Activated CD4-positive, alpha-beta memory T cell treated with anti-CD3 and anti-CD28 coated beads, Interleukin-2, amount 10 ng/mL, durations not matched to agents 7 days and 5 days (primary cell): ENCODE results near the gene NUTF2. TPM values are rescaled to one million over a fixed set of nuclear protein-coding genes. Genes with fewer than 3 reads are reported as not detected.
A peak's percentile ranks its signal among the peaks of the same experiment; 100 is the strongest.

Source experiments
- CTCF ChIA-PET: fragments of 350-600 bp; sonication (Branson Sonifier 250); formaldehyde crosslinking; loops from one replicate; lab custom pipeline; 2021; ENCODE audit warnings: antibody characterized with exemption, inconsistent platforms; lab: Charles Lee
- POLR2A ChIA-PET: fragments of 350-600 bp; sonication (Branson Sonifier 250); formaldehyde crosslinking; loops from one replicate; lab custom pipeline; 2021; ENCODE audit warnings: antibody characterized with exemption; lab: Charles Lee
- DNase-seq: peaks from one replicate; pipeline ENCODE4 v3.0.0-alpha.2; 2020
- H3K27ac Mint-ChIP-seq: one replicate; pipeline ENCODE4 v1.8.0; 2021; ENCODE audit warnings: mild to moderate bottlenecking, mixed read lengths
- H3K27me3 Mint-ChIP-seq: one replicate; pipeline ENCODE4 v1.8.0; 2021; ENCODE audit warnings: mixed read lengths
- H3K36me3 Mint-ChIP-seq: one replicate; pipeline ENCODE4 v1.8.0; 2021; ENCODE audit warnings: low read depth, mixed read lengths
- H3K4me1 Mint-ChIP-seq: one replicate; pipeline ENCODE4 v1.8.0; 2021; ENCODE audit warnings: mixed read lengths
- H3K4me3 Mint-ChIP-seq: one replicate; pipeline ENCODE4 v1.8.0; 2021; ENCODE audit warnings: mild to moderate bottlenecking, mixed read lengths
- H3K9me3 Mint-ChIP-seq: one replicate; pipeline ENCODE4 v1.8.0; 2021; ENCODE audit warnings: mixed read lengths
- total RNA-seq, 2 experiments: library from RNA; stranded (reverse); gene quantifications; one replicate each; pipeline ENCODE4 v1.2.3, GENCODE V29; 2021

NUTF2 gene
- total RNA-seq, 2 experiments from 2014 or later = 96.4 to 101 TPM

DNA sequence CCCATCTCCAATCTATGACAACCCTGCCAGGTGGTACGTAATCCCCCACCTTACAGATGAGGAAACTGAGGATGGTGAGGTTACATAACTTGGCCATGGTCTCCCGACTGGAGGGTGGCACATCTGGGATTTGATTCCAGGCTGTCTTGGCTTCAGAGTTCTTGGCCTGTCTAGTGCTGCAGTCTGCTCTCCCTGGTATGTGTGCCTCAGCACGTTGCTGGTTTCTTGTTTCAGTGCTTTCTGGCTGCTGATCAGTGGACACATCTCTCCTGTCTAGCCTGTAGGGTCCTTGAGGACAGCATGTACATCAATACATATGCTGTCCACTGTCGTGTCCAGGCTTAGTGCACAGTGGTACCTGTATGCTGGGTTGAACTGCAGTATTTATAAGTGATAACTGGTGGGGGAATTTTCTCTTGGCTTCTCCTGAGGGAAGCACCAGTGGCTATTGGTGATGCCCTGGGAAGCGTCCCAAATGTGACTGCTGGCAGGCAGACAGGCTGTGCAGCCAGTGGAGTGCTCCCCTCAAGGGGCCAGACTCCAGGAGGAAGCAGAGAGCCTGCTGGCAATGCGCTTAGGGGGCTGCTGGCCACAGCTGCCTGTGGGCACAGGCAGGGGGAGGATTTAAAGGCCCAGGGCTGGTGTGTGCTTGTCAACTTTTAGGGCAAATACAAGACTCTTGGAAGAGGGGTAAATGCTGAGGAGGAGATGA, 70.6 kb downstream of the NUTF2 start:
- H3K27ac Mint-ChIP-seq = peak overlapping the region; percentile 61
- H3K4me1 Mint-ChIP-seq = peaks cover 25% of the 10 kb centered on the region
- no peaks in the 10 kb centered on the region for H3K27me3 Mint-ChIP-seq
- CTCF ChIA-PET = interaction anchor here (1.0 to 3.2 kb wide), 4 partner anchors 11 to 101 kb away, joined by 3 to 23 read pairs (median 4); no protein-coding TSS in a partner anchor
- no peaks in the 10 kb centered on the region for H3K36me3 Mint-ChIP-seq
- H3K9me3 Mint-ChIP-seq = no peaks in the 10 kb centered on the region
- POLR2A ChIA-PET = interaction anchor here (2.9 to 3.2 kb wide), 2 partner anchors 19 to 24 kb away, joined by 9 to 13 read pairs; partner anchors contain the start of genes PSKH1 and PSMB10
- no peak overlapping the region for H3K4me3 Mint-ChIP-seq
- no peak for DNase-seq

DNA sequence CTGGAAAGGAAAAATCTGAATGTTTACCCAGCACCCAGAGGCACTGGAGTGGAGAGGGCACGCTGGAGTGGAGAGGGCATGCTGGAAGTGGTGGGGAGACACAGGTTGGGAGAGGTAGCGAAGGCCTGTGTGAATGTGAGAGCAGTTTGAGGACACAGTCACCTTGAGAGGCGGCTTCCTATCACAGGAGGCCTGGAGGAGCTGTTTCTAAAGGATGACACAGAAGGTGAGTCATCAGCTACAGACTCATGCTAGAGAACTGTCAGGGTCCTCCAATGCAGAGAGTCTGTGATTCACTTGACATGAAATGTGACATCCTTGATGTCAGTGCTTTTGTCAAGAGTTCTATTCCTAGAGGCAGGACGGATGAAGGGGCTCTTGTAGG, 71.1 kb downstream of the NUTF2 start:
- peak overlapping the region; percentile 61 for H3K27ac Mint-ChIP-seq
- H3K4me1 Mint-ChIP-seq = peaks cover 26% of the 10 kb centered on the region
- H3K9me3 Mint-ChIP-seq = no peaks in the 10 kb centered on the region
- H3K4me3 Mint-ChIP-seq = no peak overlapping the region
- peak; percentile 47 for DNase-seq
- ChIA-PET POLR2A (interaction anchor here (2.9 to 3.2 kb wide), 2 partner anchors 18 to 25 kb away, joined by 9 to 13 read pairs; partner anchors contain the start of genes PSKH1 and PSMB10), CTCF (interaction anchor here (1.0 to 3.2 kb wide), 4 partner anchors 11 to 102 kb away, joined by 3 to 23 read pairs (median 5); no protein-coding TSS in a partner anchor)
- no peaks in the 10 kb centered on the region for H3K36me3 Mint-ChIP-seq
- H3K27me3 Mint-ChIP-seq = no peaks in the 10 kb centered on the region

DNA sequence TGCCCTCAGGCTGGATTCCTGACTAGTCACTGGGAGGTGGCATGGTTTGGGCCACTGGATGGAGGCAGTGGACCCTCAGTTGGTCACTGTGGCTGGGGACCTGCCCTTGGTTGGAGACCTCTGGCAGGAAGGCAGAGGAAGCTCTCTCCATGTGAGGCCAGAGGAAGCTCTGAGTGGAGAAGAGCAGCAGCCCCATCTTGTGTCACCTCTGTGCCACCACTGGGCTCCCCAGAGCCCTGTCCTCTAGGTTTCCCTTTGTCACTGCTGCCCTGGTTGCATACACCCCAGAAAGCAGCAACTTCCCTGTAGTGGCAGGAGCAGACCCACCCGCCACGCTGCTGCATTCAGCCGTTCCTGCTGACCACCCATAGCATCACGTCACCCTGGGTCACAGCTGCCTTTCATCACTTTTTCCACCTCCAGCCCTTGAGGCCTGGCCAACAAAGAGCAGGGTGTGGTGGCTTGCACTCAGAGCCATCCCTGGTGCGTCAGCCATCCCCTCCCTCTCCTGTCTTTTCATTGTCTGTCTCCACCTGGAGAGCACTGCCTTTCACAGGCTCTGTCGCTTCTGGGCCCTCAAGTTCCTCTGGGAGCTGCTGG, 73.0 kb downstream of the NUTF2 start:
- DNase-seq = no peak
- CTCF ChIA-PET = interaction anchor here (0.6 to 3.2 kb wide), 2 partner anchors 104 to 176 kb away, joined by 3 to 23 read pairs; no protein-coding TSS in a partner anchor

More for the DNA sequence above, 73.0 kb downstream of the NUTF2 start:
- Mint-ChIP-seq H3K27me3 (no peaks in the 10 kb centered on the region), H3K4me1 (peaks cover 26% of the 10 kb centered on the region), H3K36me3 (no peaks in the 10 kb centered on the region), H3K27ac (no peak overlapping the region), H3K9me3 (no peaks in the 10 kb centered on the region), H3K4me3 (no peak overlapping the region)
- POLR2A ChIA-PET = interaction anchor here (1.0 to 2.9 kb wide), 2 partner anchors 16 to 27 kb away, joined by 3 to 9 read pairs; partner anchors contain the start of gene PSKH1

Other genes with a start within 250 kb of the NUTF2 start
- 100 to 1,000 TPM; 132 to 142 TPM for gene CARMIL2, start 201.8 kb upstream of the NUTF2 start, total RNA-seq
- 10 to 100 TPM; 43.5 to 44.1 TPM for gene ACD, start 186.7 kb upstream of the NUTF2 start, total RNA-seq
- 10 to 100 TPM; 12.2 to 14.0 TPM for gene PARD6A, start 186.0 kb upstream of the NUTF2 start, total RNA-seq
- gene ENKD1, start 180.2 kb upstream of the NUTF2 start, total RNA-seq = 1 to 10 TPM; 7.4 to 8.1 TPM
- 1 to 10 TPM; 2.9 to 4.3 TPM for gene C16orf86, start 180.1 kb upstream of the NUTF2 start, total RNA-seq
- gene GFOD2, start 127.6 kb upstream of the NUTF2 start, total RNA-seq = 10 to 100 TPM; 13.0 to 14.9 TPM
- 10 to 100 TPM; 23.2 to 24.3 TPM for gene RANBP10, start 40.4 kb upstream of the NUTF2 start, total RNA-seq
- gene TSNAXIP1, start 40.0 kb upstream of the NUTF2 start, total RNA-seq = under 1 TPM; 0.20 to 0.25 TPM
- gene THAP11, start 4.6 kb upstream of the NUTF2 start, total RNA-seq = 10 to 100 TPM; 40.6 to 42.3 TPM
- gene CENPT, start 760 bp downstream of the NUTF2 start, total RNA-seq = 10 to 100 TPM; 50.2 to 53.5 TPM
- gene EDC4, start 26.1 kb downstream of the NUTF2 start, total RNA-seq = 10 to 100 TPM; 98.4 to 99.3 TPM
- gene NRN1L, start 38.0 kb downstream of the NUTF2 start, total RNA-seq = 1 to 10 TPM in 1 of 2 experiments, under 1 TPM in 1; 0.76 to 1.3 TPM
- gene PSKH1, start 46.3 kb downstream of the NUTF2 start, total RNA-seq = 10 to 100 TPM; 19.0 TPM
- gene CTRL, start 84.9 kb downstream of the NUTF2 start, total RNA-seq = 1 to 10 TPM; 4.5 to 5.0 TPM
- 100 to 1,000 TPM; 236 to 241 TPM for gene PSMB10, start 89.9 kb downstream of the NUTF2 start, total RNA-seq
- 10 to 100 TPM; 10.7 to 14.8 TPM for gene LCAT, start 97.2 kb downstream of the NUTF2 start, total RNA-seq
- gene SLC12A4, start 121.7 kb downstream of the NUTF2 start, total RNA-seq = 10 to 100 TPM; 37.9 to 40.0 TPM
- under 1 TPM in 1 of 2 experiments, not detected in 1; 0.20 TPM for gene DPEP3, start 133.6 kb downstream of the NUTF2 start, total RNA-seq
- 10 to 100 TPM; 17.5 to 18.1 TPM for gene DPEP2, start 152.6 kb downstream of the NUTF2 start, total RNA-seq
- not detected for gene DPEP2NB, start 169.0 kb downstream of the NUTF2 start, total RNA-seq
- 10 to 100 TPM; 11.6 to 12.3 TPM for gene DDX28, start 176.3 kb downstream of the NUTF2 start, total RNA-seq
- 10 to 100 TPM; 23.8 to 24.4 TPM for gene DUS2, start 176.4 kb downstream of the NUTF2 start, total RNA-seq
- 100 to 1,000 TPM; 208 to 209 TPM for gene NFATC3, start 238.4 kb downstream of the NUTF2 start, total RNA-seq